GM19395 (cell line): ENCODE data around the gene COCH.
"Not testable (repeated sequence)": the region's sequence is repeated elsewhere in the genome, so short reads cannot be mapped to it uniquely, and the experiment has no call there.

ENCODE experiments used
- ATAC-seq: cut with Tn5 transposase; IDR thresholded peaks from one replicate; pipeline ENCODE4 v1.9.1; 2021; ENCODE audit warnings: mild to moderate bottlenecking, moderate library complexity; ENCODE audit not compliant: unreplicated experiment

Gene COCH

DNA sequence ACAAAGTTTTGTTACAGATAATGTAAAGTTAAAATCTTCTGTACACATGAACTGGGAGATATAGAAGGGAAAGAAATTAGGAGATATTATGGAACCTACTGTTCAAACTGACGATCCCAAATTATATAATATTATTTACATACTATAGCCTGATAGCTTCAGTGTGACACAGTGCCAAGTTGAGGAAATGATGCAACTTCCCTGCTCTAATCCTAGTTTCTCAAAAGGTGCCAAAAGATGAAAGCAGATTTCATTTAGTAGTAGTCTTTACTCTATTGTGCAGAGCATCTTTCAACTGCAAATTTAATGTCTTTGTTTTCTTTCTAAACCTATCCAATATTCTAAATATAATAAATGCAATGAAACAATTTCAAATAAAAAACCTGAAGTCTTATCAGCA lies 46.9 kb downstream of the COCH start:
- no peak for ATAC-seq

- ATAC-seq = no peak
Measured at GRCh38 chr14:30921788-30922187, 47.4 kb downstream of the COCH start.

GRCh38 chr14:30925254-30925653 lies 50.9 kb downstream of the COCH start:
- no peak for ATAC-seq

- no peak for ATAC-seq
Measured at GRCh38 chr14:30928462-30928861, 54.1 kb downstream of the COCH start.

DNA sequence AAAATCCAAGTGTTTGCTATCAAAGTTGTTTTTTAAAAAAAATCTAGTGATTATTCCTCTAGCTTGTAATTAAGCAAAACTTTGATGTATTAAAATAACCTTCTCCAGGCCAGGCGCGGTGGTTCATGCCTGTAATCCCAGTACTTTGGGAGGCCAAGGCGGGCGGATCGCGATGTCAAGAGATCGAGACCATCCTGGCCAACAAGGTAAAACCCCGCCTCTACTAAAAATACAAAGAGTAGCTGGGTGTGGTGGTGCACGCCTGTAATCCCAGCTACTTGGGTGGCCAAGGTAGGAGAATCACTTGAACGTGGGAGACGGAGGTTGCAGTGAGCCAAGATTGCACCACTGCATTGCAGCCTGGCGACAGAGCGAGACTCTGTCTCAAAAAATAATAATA lies 59.6 kb downstream of the COCH start:
- ATAC-seq = not testable (repeated sequence)

DNA sequence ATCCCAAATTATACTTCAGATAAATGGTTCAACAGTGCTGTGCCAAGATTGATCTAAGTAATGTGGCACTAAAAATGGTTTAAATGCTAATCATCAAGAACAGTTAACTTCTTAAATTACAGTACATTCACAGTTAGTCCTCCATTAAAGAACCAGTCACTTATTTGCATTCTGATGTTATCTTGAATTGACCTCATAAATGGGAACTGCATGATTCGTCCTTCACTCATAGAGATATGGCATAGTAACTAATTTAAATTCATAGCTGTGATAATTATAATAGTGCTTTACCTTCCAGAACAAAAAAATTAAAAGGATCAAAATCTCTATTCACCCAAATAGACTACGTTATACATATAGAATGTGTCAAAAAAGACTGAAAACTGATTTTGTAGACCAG lies 61.1 kb downstream of the COCH start:
- ATAC-seq = no peak

- ATAC-seq = no peak
Measured at GRCh38 chr14:30938617-30939016, 64.3 kb downstream of the COCH start.
